ENCODE results near the gene MSRB1. TPM values are rescaled to one million over a fixed set of nuclear protein-coding genes. Genes with fewer than 3 reads are reported as not detected.

The MSRB1 gene
- polyA plus RNA-seq, 1 donor: 38.8 TPM

GRCh38 chr16:1933097-1933661 is 9.8 kb downstream of the MSRB1 start:
- DNase-seq: no peak
- Histone ChIP-seq H3K4me1 (ENCODE audit: control insufficient read depth, insufficient read depth, low read length) (peaks cover 14% of the 10 kb centered on the region), H3K27me3 (ENCODE audit: control insufficient read depth, insufficient read depth, low read length) (no peaks in the 10 kb centered on the region), H3K27ac (ENCODE audit: low read length) (no peak overlapping the region), H3K36me3 (ENCODE audit: control insufficient read depth, insufficient read depth, low read length) (peaks cover 2% of the 10 kb centered on the region), H3K4me3 (ENCODE audit: low read length) (no peak overlapping the region), H3K9me3 (ENCODE audit: control insufficient read depth, low read depth, low read length) (no peaks in the 10 kb centered on the region)
- no CpG with 5 or more reads among the region's 23 CpGs for WGBS (ENCODE audit: insufficient coverage, low lambda C conversion rate)

GRCh38 chr16:1932050-1933028 is 10.7 kb downstream of the MSRB1 start:
- Histone ChIP-seq H3K36me3 (ENCODE audit: control insufficient read depth, insufficient read depth, low read length) (peaks cover 2% of the 10 kb centered on the region), H3K4me1 (ENCODE audit: control insufficient read depth, insufficient read depth, low read length) (peaks cover 14% of the 10 kb centered on the region), H3K9me3 (ENCODE audit: control insufficient read depth, low read depth, low read length) (no peaks in the 10 kb centered on the region), H3K4me3 (ENCODE audit: low read length) (no peak overlapping the region), H3K27ac (ENCODE audit: low read length) (no peak overlapping the region), H3K27me3 (ENCODE audit: control insufficient read depth, insufficient read depth, low read length) (no peaks in the 10 kb centered on the region)
- no CpG with 5 or more reads among the region's 19 CpGs for WGBS (ENCODE audit: insufficient coverage, low lambda C conversion rate)
- DNase-seq: no peak

GRCh38 chr16:1930338-1930720 is 12.7 kb downstream of the MSRB1 start:
- Histone ChIP-seq H3K4me1 (ENCODE audit: control insufficient read depth, insufficient read depth, low read length) (peaks cover 14% of the 10 kb centered on the region), H3K27ac (ENCODE audit: low read length) (no peak overlapping the region), H3K4me3 (ENCODE audit: low read length) (no peak overlapping the region), H3K9me3 (ENCODE audit: control insufficient read depth, low read depth, low read length) (no peaks in the 10 kb centered on the region), H3K27me3 (ENCODE audit: control insufficient read depth, insufficient read depth, low read length) (no peaks in the 10 kb centered on the region), H3K36me3 (ENCODE audit: control insufficient read depth, insufficient read depth, low read length) (no peaks in the 10 kb centered on the region)
- WGBS (ENCODE audit: insufficient coverage, low lambda C conversion rate): no CpG with 5 or more reads among the region's 10 CpGs
- DNase-seq: no peak

GRCh38 chr16:1929578-1930337 is 13.2 kb downstream of the MSRB1 start:
- no peaks in the 10 kb centered on the region for H3K36me3 ChIP-seq (ENCODE audit: control insufficient read depth, insufficient read depth, low read length)
- peaks cover 14% of the 10 kb centered on the region for H3K4me1 ChIP-seq (ENCODE audit: control insufficient read depth, insufficient read depth, low read length)
- H3K27me3 ChIP-seq (ENCODE audit: control insufficient read depth, insufficient read depth, low read length): no peaks in the 10 kb centered on the region
- no peak overlapping the region for H3K27ac ChIP-seq (ENCODE audit: low read length)
- DNase-seq: peak; percentile 82 to 83
- H3K4me3 ChIP-seq (ENCODE audit: low read length): peak overlapping the region; percentile 53
- no CpG with 5 or more reads among the region's 70 CpGs for WGBS (ENCODE audit: insufficient coverage, low lambda C conversion rate)
- H3K9me3 ChIP-seq (ENCODE audit: control insufficient read depth, low read depth, low read length): no peaks in the 10 kb centered on the region

- H3K4me1 ChIP-seq (ENCODE audit: control insufficient read depth, insufficient read depth, low read length): peaks cover 14% of the 10 kb centered on the region
- no peak for DNase-seq
- H3K27me3 ChIP-seq (ENCODE audit: control insufficient read depth, insufficient read depth, low read length): no peaks in the 10 kb centered on the region
- WGBS (ENCODE audit: insufficient coverage, low lambda C conversion rate): no CpG with 5 or more reads among the region's 11 CpGs
- no peaks in the 10 kb centered on the region for H3K36me3 ChIP-seq (ENCODE audit: control insufficient read depth, insufficient read depth, low read length)
- H3K27ac ChIP-seq (ENCODE audit: low read length): no peak overlapping the region
- H3K4me3 ChIP-seq (ENCODE audit: low read length): peak overlapping the region; percentile 53
- H3K9me3 ChIP-seq (ENCODE audit: control insufficient read depth, low read depth, low read length): no peaks in the 10 kb centered on the region
Measured at GRCh38 chr16:1929105-1929504, 13.9 kb downstream of the MSRB1 start.

- DNase-seq: no peak
- Histone ChIP-seq H3K4me1 (ENCODE audit: control insufficient read depth, insufficient read depth, low read length) (peaks cover 18% of the 10 kb centered on the region), H3K36me3 (ENCODE audit: control insufficient read depth, insufficient read depth, low read length) (no peaks in the 10 kb centered on the region), H3K4me3 (ENCODE audit: low read length) (no peak overlapping the region), H3K9me3 (ENCODE audit: control insufficient read depth, low read depth, low read length) (no peaks in the 10 kb centered on the region), H3K27me3 (ENCODE audit: control insufficient read depth, insufficient read depth, low read length) (peaks cover 21% of the 10 kb centered on the region), H3K27ac (ENCODE audit: low read length) (no peak overlapping the region)
- whole genome bisulfite sequencing (ENCODE audit: insufficient coverage, low lambda C conversion rate): no CpG with 5 or more reads among the region's 11 CpGs
Measured at GRCh38 chr16:1926271-1926670, 16.7 kb downstream of the MSRB1 start.

GRCh38 chr16:1924095-1924494 is 18.9 kb downstream of the MSRB1 start:
- Histone ChIP-seq H3K27me3 (ENCODE audit: control insufficient read depth, insufficient read depth, low read length) (peaks cover 43% of the 10 kb centered on the region), H3K27ac (ENCODE audit: low read length) (no peak overlapping the region), H3K4me1 (ENCODE audit: control insufficient read depth, insufficient read depth, low read length) (peaks cover 11% of the 10 kb centered on the region), H3K9me3 (ENCODE audit: control insufficient read depth, low read depth, low read length) (peaks cover 6% of the 10 kb centered on the region), H3K36me3 (ENCODE audit: control insufficient read depth, insufficient read depth, low read length) (no peaks in the 10 kb centered on the region), H3K4me3 (ENCODE audit: low read length) (no peak overlapping the region)
- DNase-seq: no peak
- WGBS (ENCODE audit: insufficient coverage, low lambda C conversion rate): no CpG with 5 or more reads among the region's 5 CpGs

GRCh38 chr16:1923299-1924034 is 19.5 kb downstream of the MSRB1 start:
- DNase-seq: peak; percentile 49 to 68
- no peak overlapping the region for H3K27ac ChIP-seq (ENCODE audit: low read length)
- no peak overlapping the region for H3K4me3 ChIP-seq (ENCODE audit: low read length)
- no peaks in the 10 kb centered on the region for H3K36me3 ChIP-seq (ENCODE audit: control insufficient read depth, insufficient read depth, low read length)
- H3K9me3 ChIP-seq (ENCODE audit: control insufficient read depth, low read depth, low read length): peaks cover 6% of the 10 kb centered on the region
- H3K27me3 ChIP-seq (ENCODE audit: control insufficient read depth, insufficient read depth, low read length): peaks cover 49% of the 10 kb centered on the region
- H3K4me1 ChIP-seq (ENCODE audit: control insufficient read depth, insufficient read depth, low read length): peaks cover 14% of the 10 kb centered on the region
- WGBS (ENCODE audit: insufficient coverage, low lambda C conversion rate): no CpG with 5 or more reads among the region's 24 CpGs

- H3K36me3 ChIP-seq (ENCODE audit: control insufficient read depth, insufficient read depth, low read length): no peaks in the 10 kb centered on the region
- H3K9me3 ChIP-seq (ENCODE audit: control insufficient read depth, low read depth, low read length): peaks cover 10% of the 10 kb centered on the region
- no peak overlapping the region for H3K4me3 ChIP-seq (ENCODE audit: low read length)
- 100% methylated on average over 1 of the region's 8 CpGs for WGBS (ENCODE audit: insufficient coverage, low lambda C conversion rate)
- DNase-seq: no peak
- H3K4me1 ChIP-seq (ENCODE audit: control insufficient read depth, insufficient read depth, low read length): peaks cover 14% of the 10 kb centered on the region
- H3K27ac ChIP-seq (ENCODE audit: low read length): no peak overlapping the region
- peaks cover 55% of the 10 kb centered on the region for H3K27me3 ChIP-seq (ENCODE audit: control insufficient read depth, insufficient read depth, low read length)
Measured at GRCh38 chr16:1922357-1922756, 20.6 kb downstream of the MSRB1 start.

- no peaks in the 10 kb centered on the region for H3K36me3 ChIP-seq (ENCODE audit: control insufficient read depth, insufficient read depth, low read length)
- H3K4me1 ChIP-seq (ENCODE audit: control insufficient read depth, insufficient read depth, low read length): peaks cover 14% of the 10 kb centered on the region
- H3K9me3 ChIP-seq (ENCODE audit: control insufficient read depth, low read depth, low read length): peaks cover 10% of the 10 kb centered on the region
- no CpG with 5 or more reads among the region's 15 CpGs for WGBS (ENCODE audit: insufficient coverage, low lambda C conversion rate)
- H3K27me3 ChIP-seq (ENCODE audit: control insufficient read depth, insufficient read depth, low read length): peaks cover 71% of the 10 kb centered on the region
- H3K27ac ChIP-seq (ENCODE audit: low read length): no peak overlapping the region
- H3K4me3 ChIP-seq (ENCODE audit: low read length): no peak overlapping the region
- DNase-seq: no peak
Measured at GRCh38 chr16:1920727-1921171, 22.2 kb downstream of the MSRB1 start.

Measured in large intestine (tissue), 3 donors.